Mucosa of stomach (tissue), 1 donor: ENCODE results near the gene TIAM2.

Experiments
- H3K27me3 ChIP-seq: one replicate; pipeline ENCODE4 v1.7.0; 2013; ENCODE audit warnings: mild to moderate bottlenecking, low read length; ENCODE audit not compliant: control insufficient read depth, insufficient read depth
- H3K36me3 ChIP-seq: one replicate; pipeline ENCODE4 v1.7.0; 2013; ENCODE audit warnings: low read length; ENCODE audit not compliant: control insufficient read depth, insufficient read depth
- H3K4me1 ChIP-seq: one replicate; pipeline ENCODE4 v1.7.0; 2013; ENCODE audit warnings: mild to moderate bottlenecking, low read length; ENCODE audit not compliant: control insufficient read depth, insufficient read depth
- H3K4me3 ChIP-seq: one replicate; pipeline ENCODE4 v1.7.0; 2013; ENCODE audit warnings: low read length
- H3K9ac ChIP-seq: one replicate; pipeline ENCODE4 v1.7.0; 2013; ENCODE audit warnings: mild to moderate bottlenecking, low read length, moderate library complexity
- H3K9me3 ChIP-seq: one replicate; pipeline ENCODE4 v1.7.0; 2013; ENCODE audit warnings: mild to moderate bottlenecking, low read length, moderate library complexity; ENCODE audit not compliant: control insufficient read depth
- donor health status: Pancreatic carcinoma.

The TIAM2 gene

DNA sequence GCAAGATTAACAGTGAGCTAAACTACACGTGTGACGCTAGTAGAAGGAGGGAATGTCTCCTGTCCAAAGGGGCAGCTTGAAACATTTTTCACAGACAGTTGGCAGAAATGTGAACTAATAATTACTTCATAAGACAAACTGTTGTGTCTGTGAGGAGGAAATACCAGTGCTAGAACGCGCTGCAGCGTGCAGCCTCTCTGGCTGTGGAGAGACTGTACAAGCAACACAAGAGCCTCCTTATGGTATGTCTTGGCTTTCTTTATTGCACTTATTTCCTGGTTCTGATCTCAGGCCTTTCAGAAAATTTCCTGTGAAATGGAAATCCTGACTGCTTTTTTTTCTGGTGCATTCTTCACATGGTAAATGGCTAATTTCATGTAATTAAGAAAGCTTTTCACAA lies 25.3 kb upstream of the TIAM2 start:
- no peak overlapping the region for H3K9ac ChIP-seq
- no peaks in the 10 kb centered on the region for H3K4me1 ChIP-seq
- H3K9me3 ChIP-seq: no peaks in the 10 kb centered on the region
- H3K27me3 ChIP-seq: no peaks in the 10 kb centered on the region
- no peaks in the 10 kb centered on the region for H3K36me3 ChIP-seq
- H3K4me3 ChIP-seq: no peak overlapping the region

DNA sequence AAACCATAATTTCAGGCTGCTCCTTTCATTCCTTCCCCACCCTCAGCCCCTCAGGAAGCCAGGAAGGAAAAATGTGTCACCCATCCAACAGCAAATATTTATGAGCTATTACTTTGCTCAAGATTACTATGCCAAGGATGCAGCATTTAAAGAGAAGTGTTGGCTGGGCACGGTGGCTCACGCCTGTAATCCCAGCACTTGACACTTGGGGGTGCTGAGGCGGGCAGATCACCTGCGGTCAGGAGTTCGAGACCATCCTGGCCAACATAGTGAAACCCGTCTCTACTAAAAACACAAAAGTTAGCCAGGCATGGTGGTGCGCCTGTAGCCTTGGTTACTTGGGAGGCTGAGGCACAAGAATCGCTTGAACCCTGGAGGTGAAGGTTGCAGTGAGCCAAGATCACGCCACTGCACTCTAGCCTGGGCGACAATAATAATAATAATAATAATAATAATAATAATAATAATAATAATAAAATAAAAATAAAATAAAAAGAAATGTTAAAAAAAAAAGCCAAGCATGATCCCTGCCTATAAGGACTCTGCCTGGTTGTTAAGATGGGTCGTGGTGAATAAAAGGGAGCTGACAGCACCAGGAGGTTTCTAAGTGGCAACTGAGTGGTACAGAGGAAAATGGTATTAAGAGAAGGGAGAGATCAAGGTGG lies 20.5 kb upstream of the TIAM2 start:
- Histone ChIP-seq H3K9me3 (no peaks in the 10 kb centered on the region), H3K36me3 (no peaks in the 10 kb centered on the region), H3K4me1 (peaks cover 8% of the 10 kb centered on the region), H3K9ac (no peak overlapping the region), H3K4me3 (no peak overlapping the region), H3K27me3 (no peaks in the 10 kb centered on the region)

DNA sequence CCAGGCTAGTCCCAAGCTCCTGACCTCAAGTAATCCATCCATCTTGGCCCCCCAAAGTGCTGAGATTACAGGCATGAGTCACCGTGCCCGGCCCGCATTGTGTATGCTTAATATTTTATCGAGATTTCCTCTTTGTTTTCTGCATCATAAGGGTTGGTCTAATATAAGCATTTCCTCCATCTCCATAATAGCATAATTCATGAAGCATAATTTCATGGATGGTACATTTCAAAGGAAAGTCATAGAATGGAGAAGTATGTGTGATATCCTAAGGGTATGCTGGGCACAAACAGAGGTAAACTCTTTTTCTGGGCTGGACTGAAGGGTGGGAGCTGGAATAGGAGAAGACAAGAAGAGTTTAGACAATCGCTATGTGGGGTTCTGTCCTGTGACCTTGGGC lies 17.5 kb upstream of the TIAM2 start:
- Histone ChIP-seq H3K9ac (no peak overlapping the region), H3K4me3 (no peak overlapping the region), H3K27me3 (no peaks in the 10 kb centered on the region), H3K4me1 (peaks cover 19% of the 10 kb centered on the region), H3K9me3 (no peaks in the 10 kb centered on the region), H3K36me3 (no peaks in the 10 kb centered on the region)

DNA sequence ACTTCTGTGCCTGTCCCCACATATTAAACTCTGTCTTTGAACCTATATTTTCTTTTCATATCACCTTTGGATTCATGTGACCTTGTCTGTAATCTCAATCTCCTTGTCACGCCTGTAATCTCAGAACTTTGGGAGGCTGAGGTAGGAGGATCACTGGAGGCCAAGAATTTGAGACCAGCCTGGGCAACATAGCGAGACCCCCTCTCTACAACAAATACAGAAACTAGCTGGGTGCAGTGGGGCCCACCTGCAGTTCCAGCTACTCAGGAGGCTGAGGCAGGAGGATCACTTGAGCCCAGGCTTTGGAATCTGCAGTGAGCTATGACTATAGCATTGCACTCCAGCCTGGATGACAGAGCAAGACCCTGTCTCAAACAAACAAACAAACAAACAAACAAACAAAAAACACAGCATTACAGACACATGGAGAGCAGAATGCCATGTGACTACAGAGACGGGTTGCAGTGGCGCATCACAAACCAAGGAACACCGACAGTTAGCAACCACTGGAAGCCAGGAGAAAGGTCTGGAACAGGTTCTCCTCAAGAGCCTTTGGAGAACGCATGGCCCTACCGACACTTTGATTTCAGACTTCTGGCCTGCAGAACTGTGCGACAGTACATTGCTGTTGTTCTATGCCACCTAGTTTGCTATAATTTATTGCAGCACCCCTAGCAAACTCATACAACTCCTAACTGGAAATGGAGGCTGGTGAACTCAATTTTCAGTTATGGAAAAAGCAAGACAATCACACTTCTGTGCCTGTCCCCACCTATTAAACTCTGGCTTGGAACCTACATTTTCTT lies 14.6 kb upstream of the TIAM2 start:
- Histone ChIP-seq H3K4me3 (no peak overlapping the region), H3K9ac (no peak overlapping the region), H3K36me3 (no peaks in the 10 kb centered on the region), H3K4me1 (peaks cover 19% of the 10 kb centered on the region), H3K27me3 (no peaks in the 10 kb centered on the region), H3K9me3 (no peaks in the 10 kb centered on the region)

DNA sequence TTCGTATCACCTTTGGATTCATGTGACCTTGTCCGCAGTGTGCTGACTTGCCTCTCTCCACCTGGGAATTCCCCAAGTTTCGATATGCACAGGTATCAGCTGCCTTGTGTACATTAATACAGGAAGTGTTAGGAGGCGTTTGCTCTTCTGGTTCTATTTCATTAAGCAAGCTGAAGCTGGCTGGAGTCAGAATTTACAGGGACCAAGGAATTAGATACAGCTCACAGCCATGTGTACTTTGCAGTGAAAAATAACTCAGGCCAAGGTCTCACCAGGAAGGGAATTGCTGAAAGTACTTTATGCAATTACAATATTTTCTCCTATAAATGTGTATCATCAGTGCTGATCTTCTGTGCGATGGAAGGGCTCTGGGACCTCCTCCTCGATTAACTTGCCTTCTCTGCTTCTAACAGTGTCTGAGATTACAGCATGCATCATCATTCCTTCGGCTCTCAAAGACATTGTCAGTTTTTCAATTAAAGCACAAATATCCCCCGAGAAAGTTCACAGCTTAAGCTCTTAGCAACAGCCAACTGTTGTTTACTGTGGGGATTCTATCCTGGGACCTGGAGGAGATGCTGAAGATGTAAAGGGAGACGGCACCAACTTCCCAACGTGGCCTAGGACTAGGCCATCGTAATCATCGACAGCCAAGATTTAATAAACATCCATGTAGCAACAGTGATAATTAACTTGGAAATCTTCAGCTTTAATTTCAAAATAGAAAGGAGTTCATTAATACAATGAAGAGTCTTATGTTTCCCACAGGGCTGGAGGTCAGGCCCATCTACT lies 13.8 kb upstream of the TIAM2 start:
- Histone ChIP-seq H3K27me3 (no peaks in the 10 kb centered on the region), H3K9ac (peak overlapping the region; percentile 29), H3K4me3 (no peak overlapping the region)

DNA sequence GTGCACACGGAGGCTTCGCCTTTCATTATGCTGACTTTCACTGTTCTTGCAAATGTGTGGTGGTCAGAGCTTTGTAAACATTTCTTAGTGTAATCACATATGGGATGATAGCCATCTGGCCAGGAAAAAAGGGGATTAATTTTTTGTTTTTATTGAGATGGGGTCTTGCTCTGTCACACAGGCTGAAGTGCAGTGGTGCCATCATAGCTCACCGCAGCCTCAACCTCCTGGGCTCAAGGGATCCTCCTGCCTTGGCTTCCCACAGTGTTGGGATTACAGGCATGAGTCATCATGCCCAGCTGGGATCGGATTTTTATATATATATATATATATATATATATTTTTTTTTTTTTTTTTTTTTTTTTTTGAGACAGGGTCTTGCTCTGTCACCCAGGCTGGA lies 11.0 kb upstream of the TIAM2 start:
- Histone ChIP-seq H3K4me1 (peaks cover 20% of the 10 kb centered on the region), H3K9me3 (no peaks in the 10 kb centered on the region), H3K4me3 (no peak overlapping the region), H3K27me3 (no peaks in the 10 kb centered on the region), H3K9ac (no peak overlapping the region), H3K36me3 (no peaks in the 10 kb centered on the region)

More for the DNA sequence above, 13.8 kb upstream of the TIAM2 start:
- Histone ChIP-seq H3K36me3 (no peaks in the 10 kb centered on the region), H3K4me1 (peaks cover 19% of the 10 kb centered on the region), H3K9me3 (no peaks in the 10 kb centered on the region)

DNA sequence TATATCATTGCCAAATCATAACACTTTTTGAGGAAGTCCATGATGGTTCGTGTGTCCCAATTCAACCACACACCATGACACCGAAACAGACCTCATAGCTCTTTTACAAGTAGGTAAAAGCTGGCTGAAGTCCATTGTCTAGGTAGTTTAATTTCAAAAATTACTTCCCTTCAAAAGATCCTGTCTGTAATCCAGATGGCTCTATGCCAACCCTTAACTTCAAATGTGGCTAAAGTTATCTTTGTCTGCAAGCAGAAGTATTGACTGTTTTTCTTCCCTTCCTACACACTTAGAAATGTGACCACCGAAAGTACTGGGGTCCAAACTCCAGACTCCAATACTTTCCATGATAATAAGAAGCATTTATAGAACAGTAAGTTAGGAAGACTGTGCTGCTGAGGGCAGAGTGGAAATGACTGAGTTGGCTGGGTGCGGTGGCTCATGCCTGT lies 8.3 kb upstream of the TIAM2 start:
- Histone ChIP-seq H3K4me3 (no peak overlapping the region), H3K27me3 (no peaks in the 10 kb centered on the region)

DNA sequence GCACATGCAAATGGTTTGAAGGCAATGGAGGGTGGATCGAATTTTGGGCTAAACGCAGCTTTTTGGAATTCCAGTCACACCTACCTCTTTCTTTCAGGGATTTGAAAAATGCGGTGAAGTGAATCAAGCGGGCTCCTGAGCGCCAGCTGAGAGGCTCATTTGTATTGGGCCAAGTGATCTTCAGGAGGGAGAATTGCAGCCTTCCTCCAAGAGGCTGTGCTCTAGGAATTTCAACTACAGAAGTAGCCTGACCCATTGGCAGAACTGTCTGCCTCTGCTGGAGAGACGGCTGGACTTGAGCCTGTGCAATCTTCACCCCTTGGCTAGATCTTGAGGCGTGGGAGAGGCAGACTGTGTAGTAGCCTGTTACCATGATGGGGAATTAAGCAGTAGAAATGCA lies 5.7 kb upstream of the TIAM2 start:
- Histone ChIP-seq H3K27me3 (no peaks in the 10 kb centered on the region), H3K36me3 (no peaks in the 10 kb centered on the region), H3K4me3 (no peak overlapping the region), H3K4me1 (peaks cover 9% of the 10 kb centered on the region), H3K9ac (no peak overlapping the region), H3K9me3 (no peaks in the 10 kb centered on the region)

More for the DNA sequence above, 8.3 kb upstream of the TIAM2 start:
- Histone ChIP-seq H3K9ac (no peak overlapping the region), H3K36me3 (no peaks in the 10 kb centered on the region), H3K9me3 (no peaks in the 10 kb centered on the region), H3K4me1 (peaks cover 13% of the 10 kb centered on the region)

DNA sequence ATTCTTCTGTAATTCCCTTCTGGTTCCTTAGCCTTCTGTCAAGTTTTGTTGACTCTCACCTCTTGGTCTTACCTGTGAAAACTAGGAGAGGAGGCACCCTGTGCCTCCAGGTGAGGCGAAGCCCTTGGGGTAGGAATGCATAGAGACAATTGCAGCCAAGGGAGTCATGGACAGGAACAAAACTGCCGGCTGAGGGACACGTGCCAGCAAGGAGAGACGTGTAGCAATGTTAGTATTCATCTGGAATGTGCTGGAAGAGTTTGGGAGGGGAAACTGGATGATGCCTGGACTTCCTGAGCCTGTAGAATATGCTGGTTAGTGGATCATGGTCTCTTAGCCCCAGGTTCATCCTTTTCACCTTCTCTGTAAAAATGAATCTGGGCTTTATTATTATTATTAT lies 3.9 kb upstream of the TIAM2 start:
- no peaks in the 10 kb centered on the region for H3K27me3 ChIP-seq
- no peaks in the 10 kb centered on the region for H3K9me3 ChIP-seq
- no peak overlapping the region for H3K4me3 ChIP-seq
- peaks cover 9% of the 10 kb centered on the region for H3K4me1 ChIP-seq
- H3K9ac ChIP-seq: no peak overlapping the region
- H3K36me3 ChIP-seq: no peaks in the 10 kb centered on the region

DNA sequence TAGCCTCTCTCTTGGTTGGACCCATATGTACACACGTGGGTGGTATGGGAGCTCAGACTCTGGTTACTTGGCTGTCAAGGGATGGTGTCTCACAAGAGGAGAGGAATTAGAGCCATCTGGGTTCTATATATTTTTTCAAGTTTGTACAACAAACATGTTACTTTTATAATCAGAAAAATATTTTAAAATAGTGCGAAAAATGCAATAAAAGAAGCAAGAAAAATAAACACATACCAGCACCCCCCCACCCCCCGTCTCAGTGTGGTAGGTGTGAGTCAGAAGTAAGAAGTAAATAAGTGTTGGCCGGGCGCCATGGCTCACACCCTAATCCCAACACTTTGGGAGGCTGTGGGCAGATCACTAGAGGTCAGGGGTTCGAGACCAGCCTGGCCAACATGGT lies 2.1 kb upstream of the TIAM2 start:
- H3K9ac ChIP-seq: no peak overlapping the region
- no peak overlapping the region for H3K4me3 ChIP-seq
- H3K27me3 ChIP-seq: no peaks in the 10 kb centered on the region
- H3K36me3 ChIP-seq: no peaks in the 10 kb centered on the region
- peaks cover 13% of the 10 kb centered on the region for H3K4me1 ChIP-seq
- no peaks in the 10 kb centered on the region for H3K9me3 ChIP-seq

DNA sequence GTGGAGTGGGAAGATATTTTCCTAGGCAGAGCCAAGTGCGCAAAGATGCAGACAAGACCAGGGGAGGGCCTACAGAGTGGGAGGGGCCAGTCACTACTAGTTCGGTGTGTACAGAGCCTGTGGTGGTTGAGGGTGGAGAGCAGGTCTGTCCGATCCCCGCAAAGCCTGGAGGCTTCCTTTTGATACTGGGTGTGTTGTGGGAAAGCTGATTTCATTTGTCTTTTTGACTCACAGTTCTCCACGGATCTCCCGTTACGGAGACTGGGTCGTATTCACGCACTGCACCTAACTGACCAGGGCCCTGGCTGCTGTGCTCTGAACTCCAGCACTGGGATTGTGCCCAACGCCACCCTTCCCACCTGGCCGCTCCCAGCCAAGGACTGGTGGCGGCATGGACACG lies 1.4 kb upstream of the TIAM2 start:
- peaks cover 20% of the 10 kb centered on the region for H3K4me1 ChIP-seq
- H3K36me3 ChIP-seq: no peaks in the 10 kb centered on the region
- H3K4me3 ChIP-seq: no peak overlapping the region
- no peak overlapping the region for H3K9ac ChIP-seq
- no peaks in the 10 kb centered on the region for H3K27me3 ChIP-seq
- no peaks in the 10 kb centered on the region for H3K9me3 ChIP-seq

DNA sequence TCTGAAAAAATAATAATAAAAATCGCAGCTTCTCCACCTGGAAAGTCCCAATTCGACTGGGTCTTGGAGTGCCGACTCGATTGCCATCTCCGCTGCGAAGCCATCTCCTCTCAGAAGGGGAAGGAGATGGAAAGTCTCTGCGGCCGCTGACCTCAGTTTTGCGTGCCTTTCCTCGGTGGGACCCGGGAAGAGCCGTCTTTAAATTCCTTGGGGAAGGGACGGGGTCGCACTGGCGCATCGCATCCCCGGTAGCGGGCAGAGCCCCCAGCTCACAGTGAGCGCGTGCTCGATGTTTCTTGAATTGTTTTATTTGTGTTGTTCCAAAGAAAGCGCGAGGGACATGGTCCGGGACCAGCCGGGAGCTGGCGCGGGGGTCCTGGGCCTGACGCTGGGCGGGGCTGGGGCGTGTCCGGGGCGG lies 270 bp upstream of the TIAM2 start:
- Histone ChIP-seq H3K4me1 (peaks cover 20% of the 10 kb centered on the region), H3K9ac (no peak overlapping the region), H3K27me3 (no peaks in the 10 kb centered on the region), H3K9me3 (no peaks in the 10 kb centered on the region), H3K36me3 (no peaks in the 10 kb centered on the region), H3K4me3 (no peak overlapping the region)
